Central memory CD4-positive, alpha-beta T cell (primary cell): ENCODE results near the gene PI4K2A.

Experiments used
- DNase-seq: peaks from one replicate; pipeline ENCODE4 v3.0.0; 2022
- total RNA-seq, 3 experiments: gene quantifications; one replicate each; lab custom pipeline; 2026; lab: John Stamatoyannopoulos, UW

Gene PI4K2A
- total RNA-seq = 16.5 to 29.0 (median 21.0) reads per million in 3 experiments

DNA sequence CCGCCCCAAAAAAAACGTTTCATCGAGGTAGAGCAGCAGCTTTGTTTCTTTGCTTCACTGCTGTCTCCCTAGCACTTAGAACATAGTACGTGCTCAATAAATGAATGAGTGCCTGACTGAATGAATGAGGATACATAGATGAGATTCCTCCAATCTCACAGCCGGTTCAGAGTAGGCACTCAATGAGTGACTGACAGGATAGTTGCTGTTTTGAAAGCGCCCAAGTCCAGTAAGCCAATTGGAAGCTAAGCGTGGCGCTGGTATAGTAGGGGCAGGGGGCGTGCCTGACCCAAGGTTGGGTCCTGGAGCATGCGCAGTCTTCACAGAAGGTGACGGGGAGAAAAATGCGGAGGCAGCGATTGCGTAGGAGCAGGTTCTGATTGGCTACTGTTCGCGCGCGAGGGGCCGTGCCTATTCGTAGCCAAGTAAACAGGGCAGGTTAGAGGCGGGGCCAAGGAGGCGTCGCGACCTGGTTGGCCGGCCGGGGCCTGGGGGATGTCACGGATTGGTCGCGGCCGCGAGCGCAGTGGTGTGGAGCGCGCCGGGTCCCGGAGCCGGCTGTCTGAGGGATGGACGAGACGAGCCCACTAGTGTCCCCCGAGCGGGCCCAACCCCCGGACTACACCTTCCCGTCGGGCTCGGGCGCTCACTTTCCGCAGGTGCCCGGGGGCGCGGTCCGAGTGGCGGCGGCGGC is at the start of gene PI4K2A:
Gene PI4K2A (plus strand): TSS at position 498 of the 694 bp plus-strand sequence. CDS start 72 bp downstream, at position 570.
- DNase-seq = peak; percentile 98

DNA sequence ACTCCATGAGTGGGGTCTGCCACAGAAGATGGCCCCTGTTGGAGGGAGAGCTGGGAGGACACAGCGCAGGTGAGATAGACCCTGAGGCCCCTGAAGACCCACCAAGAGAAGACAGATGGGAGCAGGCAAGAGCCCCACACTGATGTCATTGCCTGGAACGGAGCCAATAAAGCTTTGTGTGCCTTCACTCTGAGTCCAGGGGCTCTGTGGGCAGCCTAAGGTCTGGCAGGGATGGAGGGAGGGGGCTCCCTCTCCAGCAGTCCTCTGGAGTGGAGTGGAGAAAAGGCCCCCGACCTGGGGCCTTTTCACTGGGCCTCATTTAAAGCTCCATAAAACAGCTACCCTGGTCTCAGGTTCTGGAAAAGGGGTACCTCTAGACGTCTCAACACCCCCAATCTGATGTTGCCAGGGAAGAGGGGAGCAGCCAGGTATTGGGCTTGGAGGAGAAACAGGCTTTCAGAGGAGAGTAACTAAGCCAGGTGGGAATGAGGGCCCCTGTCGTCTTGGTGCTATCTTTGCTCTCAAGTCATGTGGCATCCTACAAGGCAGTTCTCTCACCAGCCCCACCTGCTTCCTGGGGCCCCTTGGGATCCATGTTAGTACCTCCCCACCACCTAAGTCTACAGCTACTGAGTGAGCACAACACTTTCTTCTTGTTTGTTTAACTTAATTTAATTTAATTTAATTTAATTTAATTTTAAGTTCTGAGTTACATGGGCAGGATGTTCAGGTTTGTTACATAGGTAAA is 49.5 kb upstream of the PI4K2A start:
- no peak for DNase-seq

DNA sequence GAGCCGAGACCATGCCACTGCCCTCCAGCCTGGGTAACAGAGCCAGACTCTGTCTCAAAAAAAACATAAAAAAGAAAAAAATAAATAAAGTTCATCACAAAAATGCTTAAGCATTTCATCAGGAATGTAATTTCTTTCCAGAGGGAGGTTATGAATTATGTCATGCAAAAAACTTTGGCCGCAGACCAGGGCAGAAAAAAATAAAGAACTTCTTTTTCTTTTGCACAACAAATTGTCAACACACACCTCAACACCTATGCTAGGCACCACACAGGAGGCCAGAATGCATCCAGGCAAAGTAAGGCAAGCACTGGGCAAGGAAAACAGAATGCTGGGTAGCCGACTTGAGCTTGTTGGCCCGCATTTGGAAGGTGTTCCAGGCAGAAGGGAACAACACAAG is 47.0 kb upstream of the PI4K2A start:
- no peak for DNase-seq

DNA sequence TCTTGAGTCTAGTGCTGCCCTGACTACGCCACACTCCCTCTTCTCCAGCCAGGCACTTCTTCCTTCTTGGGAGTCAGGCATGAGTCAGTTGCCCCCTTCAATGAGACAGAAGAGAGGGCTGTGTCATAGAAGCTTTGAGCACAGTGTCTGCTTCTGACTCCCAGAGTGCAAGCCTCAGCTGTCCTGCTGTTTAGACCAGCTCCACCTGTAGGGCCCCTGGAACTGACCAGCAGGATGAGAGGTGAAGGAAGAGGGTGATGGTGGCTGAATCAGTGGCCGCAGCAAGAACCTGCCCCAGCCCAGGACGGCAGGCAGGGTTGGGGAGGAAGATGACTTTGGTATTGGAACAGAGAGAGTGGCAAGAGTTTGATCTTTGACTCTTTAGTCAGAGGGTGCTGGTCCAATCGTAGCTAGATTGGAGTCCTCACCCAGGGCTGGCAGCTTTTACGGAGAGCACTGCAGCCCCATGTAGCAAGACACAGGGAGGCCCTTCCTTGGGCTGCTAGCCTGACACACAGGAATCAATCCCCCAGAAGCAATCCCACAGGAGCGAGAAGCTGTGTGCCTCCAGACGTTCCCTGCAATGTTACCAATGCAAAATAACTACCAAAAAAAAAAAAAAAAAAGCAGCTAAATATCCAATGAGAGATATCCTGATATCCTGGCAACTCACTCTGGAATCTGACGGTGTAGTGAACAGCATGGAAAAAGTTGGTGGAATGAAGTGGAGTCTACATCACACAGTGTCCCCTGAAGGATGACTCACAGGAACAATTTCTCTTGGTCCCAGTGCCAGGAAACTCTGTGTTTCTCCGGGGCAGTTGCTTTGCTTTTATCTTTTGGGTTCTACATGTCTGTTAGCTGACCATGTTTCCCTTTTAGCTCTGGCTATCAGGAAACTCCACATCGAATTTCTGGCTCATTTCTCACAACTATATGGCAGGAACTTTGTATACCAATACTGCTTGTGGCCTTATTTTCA is 44.1 kb upstream of the PI4K2A start:
- no peak for DNase-seq

DNA sequence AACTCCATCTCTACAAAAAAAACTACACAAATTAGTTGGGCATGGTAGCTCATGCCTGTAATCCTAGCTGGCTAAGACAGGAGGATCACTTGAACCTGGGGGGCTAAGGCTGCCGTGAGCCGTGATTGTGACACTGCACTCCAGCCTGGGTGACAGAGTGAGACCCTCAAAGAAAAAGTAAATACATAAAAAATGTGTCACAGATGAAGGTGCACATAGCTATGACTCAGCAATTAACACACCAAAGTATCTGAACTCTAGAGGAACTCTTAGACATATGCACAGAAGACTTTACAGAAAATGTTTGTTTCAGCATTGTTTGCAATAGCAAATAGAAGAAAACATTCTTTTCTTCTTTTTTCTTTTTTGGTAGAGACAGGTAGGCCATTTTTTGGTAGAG is 42.7 kb upstream of the PI4K2A start:
- no peak for DNase-seq

DNA sequence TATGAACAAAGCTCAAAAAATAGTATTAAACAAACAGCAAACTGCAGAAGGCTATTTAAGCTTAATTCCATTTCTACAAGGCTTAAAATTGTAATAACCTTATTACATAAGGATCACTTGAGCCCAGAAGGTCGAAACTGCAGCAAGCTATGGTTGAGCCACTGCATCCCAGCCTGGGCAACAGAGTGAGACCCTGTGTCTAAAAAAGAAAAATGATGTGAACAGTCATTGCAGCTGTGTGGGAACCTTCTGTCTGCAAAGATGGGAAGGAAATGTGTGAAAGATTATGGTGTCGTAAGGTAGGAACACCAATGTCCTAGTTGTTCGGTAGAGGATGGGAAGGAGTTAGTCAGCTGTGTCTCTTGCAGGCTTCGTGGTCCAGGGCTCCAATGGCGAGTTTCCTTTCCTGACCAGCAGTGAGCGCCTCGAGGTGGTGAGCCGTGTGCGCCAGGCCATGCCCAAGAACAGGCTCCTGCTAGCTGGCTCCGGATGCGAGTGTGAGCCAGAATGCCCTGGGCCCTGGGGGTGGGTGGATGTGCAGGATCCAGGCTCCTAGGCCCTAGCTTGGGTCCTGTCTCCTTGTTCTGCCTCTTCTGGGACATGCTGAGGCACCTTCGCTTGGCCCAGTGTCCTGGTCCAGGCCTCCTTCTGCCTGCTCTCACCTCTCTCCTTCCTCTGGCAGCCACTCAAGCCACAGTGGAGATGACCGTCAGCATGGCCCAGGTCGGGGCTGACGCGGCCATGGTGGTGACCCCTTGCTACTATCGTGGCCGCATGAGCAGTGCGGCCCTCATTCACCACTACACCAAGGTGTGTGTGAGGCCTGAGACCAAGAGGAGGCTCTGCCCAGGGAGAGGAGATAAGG is 41.8 kb upstream of the PI4K2A start:
- no peak for DNase-seq

DNA sequence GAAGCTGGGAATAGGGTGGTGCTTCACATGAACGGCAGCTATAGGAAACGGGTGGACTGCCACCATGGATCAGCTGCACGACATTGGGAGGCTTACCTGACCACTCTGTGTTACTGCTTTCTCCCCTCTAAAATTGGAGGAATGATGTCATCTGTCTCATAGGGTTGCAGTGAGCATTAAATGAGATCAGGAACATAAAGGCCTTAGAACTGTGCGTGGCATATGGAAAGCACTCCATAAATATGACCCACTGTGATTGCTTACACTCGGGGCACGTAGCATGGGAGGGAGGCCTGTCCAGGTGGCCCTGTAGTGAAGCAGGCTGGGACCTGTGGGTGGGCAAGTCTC is 41.2 kb upstream of the PI4K2A start:
- no peak for DNase-seq

DNA sequence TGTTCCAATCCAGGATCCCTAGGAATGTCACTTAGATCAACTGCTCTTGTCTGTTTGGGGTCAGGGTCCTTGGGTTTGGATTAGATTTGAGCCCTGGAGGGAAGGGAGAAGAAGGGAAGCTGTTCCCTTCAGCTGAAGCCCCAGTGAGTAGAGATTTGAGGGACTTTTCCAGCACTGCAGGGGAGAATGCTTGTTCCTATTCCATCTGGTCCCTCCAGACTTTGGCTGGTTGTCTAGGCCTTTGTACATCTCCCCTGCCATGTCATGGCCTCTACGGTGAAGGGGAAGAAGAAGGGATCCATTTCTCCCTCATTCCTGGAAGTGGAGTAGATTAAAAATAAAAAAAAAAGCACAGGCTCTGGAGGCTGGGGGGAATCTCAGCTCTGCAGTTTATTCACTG is 39.9 kb upstream of the PI4K2A start:
- no peak for DNase-seq

DNA sequence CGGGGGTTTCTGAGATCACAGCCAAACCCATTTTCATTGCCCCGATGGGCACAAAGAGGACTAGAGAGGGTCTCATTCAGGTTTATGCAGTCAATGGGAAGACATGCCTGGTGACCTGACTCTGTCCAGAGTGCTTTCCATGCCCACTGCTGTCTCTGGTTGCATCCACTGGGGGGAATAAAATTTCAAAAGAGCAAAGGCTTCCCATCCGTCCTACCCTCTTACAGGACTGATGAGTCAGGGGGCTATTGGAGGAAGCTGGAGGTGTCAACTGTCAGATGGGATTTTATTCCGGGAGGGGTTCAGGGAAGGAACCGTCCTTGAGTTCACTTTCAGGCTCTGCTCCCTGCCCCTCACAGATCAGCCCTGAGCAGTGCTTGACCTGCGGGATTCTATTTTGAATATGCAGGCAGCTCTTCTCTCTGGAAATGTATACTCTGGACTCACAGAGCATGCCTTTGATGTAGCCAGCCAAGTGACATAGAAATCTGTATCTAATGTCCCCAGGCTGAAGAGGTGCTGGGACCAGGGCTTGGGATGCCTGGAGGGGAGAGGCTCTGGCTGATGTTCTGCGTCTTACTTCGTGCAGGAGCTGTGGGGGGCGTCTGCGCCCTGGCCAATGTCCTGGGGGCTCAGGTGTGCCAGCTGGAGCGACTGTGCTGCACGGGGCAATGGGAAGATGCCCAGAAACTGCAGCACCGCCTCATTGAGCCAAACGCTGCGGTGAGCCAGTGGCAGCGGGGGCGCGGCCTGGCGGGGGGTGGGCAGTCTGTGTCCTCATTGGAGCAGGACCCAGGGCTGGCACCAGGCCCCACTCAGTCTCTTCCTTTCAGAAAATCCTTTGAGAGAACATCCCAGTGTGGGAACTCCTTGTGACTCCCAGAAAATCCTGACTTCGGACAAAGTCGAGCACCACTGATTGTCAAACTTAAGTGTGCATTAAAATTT is 38.9 kb upstream of the PI4K2A start:
- no peak for DNase-seq

DNA sequence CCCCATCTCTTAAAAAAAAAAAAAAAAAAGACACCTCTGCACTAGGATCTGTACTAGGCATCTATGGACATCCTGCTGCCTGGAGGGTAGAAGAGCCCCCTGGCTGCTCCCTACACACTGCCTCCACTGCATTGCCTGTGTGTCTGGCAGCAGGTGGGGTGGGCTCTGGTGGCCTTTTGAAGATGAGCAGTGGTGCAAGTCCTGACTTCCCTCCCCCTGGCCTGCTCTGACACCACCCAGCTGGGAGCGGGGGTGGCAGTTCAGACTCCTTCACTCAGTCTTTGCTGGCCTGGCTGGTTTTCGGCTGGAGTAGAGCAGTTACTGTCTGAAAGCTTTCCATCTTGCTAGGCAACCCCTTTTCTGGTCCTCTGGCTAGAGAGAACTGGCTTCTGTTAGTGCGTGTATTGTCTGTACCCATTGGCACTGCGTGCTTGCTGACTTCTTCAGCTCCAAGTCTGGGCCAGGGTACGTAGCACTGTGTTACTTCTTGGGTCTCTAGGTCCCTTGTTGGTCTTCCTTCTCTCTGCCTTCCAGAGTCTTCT is 33.3 kb upstream of the PI4K2A start:
- DNase-seq = no peak

DNA sequence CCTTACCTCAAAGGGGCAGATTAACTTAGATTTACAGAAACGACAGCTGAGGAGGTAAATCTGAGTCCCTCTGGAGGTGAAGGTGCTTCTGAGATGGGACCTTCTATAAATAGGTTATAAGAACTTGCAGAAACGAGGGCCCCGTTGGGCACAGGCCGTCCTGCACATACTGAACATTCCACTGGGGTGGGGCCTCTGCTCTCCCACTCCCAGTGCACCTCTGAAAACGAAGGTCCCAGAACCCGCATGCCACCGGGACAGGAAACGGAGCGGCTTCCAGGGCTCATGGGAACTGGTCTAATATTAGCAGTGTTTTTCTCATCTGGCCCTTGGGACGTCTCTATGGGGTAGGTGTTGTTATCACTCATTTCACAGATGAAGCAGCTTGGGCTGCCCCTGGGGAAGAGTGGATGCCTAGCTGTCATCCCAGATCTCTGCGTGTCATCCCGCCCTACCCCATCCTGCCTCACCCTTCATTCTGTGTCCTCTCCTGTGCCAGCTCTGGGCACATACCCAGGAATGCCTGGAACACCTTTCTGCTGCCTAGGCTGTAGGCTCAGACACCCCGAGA is 31.4 kb upstream of the PI4K2A start:
- DNase-seq = no peak

DNA sequence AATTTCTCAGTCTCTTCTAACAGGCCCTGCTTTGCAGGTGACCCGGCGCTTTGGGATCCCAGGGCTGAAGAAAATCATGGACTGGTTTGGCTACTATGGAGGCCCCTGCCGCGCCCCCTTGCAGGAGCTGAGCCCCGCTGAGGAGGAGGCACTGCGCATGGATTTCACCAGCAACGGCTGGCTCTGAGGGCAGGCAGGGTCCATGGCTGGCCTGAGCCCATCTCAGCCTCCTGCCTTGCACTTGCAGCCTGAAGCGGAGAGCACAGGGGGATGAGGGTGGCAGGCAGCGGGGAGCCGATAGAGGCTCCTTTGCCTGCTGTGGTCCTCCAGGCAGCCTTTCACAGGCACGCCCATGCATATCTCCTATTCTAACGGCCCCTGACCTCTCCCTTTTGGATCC is 29.0 kb upstream of the PI4K2A start:
- no peak for DNase-seq

DNA sequence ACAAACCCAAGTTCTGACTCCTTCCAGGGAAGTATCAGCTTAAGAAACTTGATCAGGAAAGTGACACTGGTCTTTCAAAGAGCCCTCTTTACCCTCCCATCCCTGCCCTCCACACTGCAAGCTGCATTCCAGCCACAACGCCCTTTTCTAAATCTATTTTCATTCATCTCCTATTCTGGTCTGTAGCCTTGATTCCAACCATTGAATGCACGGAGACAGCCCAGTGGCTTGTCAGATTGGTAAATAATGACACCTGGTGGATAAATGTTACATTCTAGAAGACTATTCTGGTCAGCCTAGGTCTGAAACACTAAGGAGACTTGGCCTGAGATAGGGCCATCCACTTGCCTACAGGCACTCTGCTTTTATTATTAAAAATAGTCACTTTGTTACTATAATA is 28.1 kb upstream of the PI4K2A start:
- no peak for DNase-seq

DNA sequence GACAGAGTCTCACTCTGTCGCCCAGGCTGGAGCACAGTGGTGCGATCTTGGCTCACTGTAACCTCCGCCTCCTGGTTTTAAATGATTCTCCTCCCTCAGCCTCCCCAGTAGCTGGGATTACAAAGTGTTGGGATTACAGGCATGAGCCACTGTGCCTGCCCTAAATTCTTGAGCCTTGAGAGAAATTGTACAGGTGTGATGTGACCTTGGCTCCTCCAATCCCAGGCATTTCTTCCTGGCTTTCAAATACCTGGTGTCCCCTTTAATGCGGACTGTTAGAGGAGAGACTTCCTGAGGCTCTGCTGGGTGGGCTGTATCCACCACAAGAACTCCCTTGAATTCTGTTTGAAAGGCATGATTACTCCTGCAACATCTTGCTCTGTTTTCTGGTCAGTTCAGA is 22.2 kb upstream of the PI4K2A start:
- no peak for DNase-seq

DNA sequence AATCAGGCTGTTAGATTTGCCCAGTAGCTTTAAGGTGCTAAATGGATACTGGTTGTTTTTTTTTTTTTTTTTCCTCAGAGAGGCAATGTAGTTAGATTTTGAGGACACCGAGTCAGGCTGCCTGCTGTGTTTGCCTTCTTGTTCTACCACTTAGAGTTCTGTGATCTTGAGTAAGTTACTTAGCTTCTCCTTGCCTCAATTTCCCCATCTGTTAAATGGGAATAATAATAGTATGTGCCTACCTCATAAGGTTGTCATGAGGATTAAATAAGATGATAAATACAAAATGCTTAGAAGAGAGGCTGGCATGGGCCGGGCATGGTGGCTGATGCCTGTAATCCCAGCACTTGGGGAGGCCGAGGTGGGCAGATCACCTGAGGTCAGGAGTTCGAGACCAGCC is 21.7 kb upstream of the PI4K2A start:
- DNase-seq = no peak

DNA sequence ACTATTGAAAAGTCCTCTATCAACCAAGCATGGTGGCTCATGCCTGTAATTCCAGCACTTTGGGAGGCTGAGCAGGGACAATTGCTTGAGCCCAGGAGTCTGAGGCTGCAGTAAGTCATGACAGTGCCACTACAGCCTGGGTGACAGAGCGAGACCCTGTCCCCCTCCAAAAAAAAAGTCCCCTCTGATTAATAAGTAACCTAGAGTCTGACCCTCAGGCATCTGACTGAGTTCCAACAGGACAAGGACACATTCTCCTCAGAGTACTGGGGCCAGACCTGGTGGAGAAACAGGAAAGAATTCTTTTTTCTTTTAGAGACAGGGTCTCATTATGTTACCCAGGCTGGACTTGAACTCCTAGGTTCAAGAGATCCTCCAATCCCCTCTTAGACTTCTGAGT is 17.2 kb upstream of the PI4K2A start:
- DNase-seq = no peak

DNA sequence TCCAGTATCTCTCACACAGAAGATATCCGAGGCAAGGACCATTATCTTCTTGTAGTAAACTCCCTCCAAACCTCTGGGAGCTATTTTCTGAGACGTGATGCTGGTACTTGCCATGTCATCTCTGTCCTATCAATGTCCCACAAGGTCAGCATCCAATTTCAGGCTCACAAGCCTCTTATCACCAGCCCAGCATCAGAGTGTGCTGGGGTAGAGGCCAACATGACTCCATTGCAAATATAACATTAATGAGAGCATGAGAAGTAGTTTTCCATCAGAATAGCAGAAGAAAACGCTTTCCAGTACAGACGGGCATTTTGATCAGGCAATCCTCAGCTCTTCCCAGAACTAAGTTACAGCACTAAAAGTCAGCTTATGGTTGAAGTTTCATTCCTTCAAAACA is 12.7 kb upstream of the PI4K2A start:
- no peak for DNase-seq

DNA sequence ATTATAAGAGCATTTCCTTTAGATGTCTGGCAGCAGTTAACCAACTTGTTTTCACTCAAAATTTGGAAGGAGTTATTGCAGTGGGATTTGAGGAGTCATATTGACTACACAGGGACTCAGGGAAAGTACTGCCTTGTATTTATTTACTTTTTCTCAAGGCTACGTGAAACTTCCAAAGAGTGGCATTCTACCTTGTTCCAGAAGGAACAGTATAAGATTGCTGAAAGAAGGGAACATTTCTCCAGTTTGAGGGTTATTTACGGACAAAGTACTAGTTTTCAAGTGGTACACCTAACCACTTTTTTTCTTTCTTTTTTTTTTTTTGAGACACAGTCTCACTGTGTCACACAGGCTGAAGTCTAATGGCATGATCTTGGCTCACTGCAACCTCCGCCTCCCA is 12.2 kb upstream of the PI4K2A start:
- DNase-seq = no peak

DNA sequence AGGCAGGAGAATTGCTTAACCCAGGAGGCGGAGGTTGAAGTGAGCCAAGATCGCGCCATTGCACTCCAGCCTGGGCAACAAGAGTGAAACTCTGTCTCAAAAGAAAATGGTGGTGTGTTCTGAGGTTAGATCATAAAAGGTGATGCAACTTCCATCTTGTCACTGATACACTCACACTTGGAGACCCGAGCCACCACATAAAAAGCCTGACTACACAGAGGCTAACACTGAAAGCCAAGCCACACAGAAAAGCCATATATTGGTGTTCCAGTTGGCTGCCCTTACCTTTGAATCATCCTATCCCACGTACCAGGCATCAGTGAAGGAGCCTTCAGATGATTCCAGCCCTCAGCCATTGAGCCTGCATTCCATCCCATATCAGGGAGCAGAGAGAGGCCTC is 11.2 kb upstream of the PI4K2A start:
- no peak for DNase-seq

DNA sequence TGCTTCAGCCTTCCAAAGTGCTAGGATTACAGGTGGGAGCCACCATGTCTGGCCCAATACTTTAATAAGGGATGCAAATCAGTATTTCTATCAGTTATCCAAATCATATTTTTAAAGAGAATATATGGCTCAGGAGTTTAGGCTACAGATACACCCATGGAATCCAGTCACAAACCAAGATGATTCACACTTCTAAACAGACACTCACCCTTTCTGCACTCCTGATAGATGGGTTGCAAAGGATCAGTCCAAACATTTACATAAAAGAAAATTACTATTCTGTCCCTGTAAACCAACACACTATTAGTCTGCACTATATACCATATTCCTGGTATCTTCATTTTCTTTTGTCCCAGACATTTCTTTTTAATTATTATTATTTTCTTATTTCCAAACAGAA is 9.4 kb upstream of the PI4K2A start:
- DNase-seq = no peak
